DMS79 (cell line): ENCODE data around the gene DOCK10.

Experiments
- DNase-seq: peaks from one replicate; lab custom pipeline; 2025; lab: John Stamatoyannopoulos, UW

The DOCK10 gene

GRCh38 chr2:224881846-224882245 is 160.4 kb downstream of the DOCK10 start:
- no peak for DNase-seq

- no peak for DNase-seq
Measured at GRCh38 chr2:224876522-224876921, 165.7 kb downstream of the DOCK10 start.

- no peak for DNase-seq
Measured at GRCh38 chr2:224875841-224876240, 166.4 kb downstream of the DOCK10 start.

- DNase-seq, result no peak
Measured at GRCh38 chr2:224875153-224875552, 167.1 kb downstream of the DOCK10 start.

- DNase-seq, result no peak
Measured at GRCh38 chr2:224871813-224872212, 170.5 kb downstream of the DOCK10 start.

GRCh38 chr2:224870341-224870740 is 171.9 kb downstream of the DOCK10 start:
- no peak for DNase-seq

- DNase-seq, result no peak
Measured at GRCh38 chr2:224869601-224870233, 172.6 kb downstream of the DOCK10 start.

- no peak for DNase-seq
Measured at GRCh38 chr2:224865016-224865415, 177.3 kb downstream of the DOCK10 start.

GRCh38 chr2:224861266-224861665 is 181.0 kb downstream of the DOCK10 start:
- no peak for DNase-seq

GRCh38 chr2:224860786-224861185 is 181.5 kb downstream of the DOCK10 start:
- DNase-seq, result no peak

- no peak for DNase-seq
Measured at GRCh38 chr2:224851811-224852210, 190.5 kb downstream of the DOCK10 start.

- DNase-seq, result no peak
Measured at GRCh38 chr2:224850081-224850480, 192.2 kb downstream of the DOCK10 start.

GRCh38 chr2:224849264-224849663 is 193.0 kb downstream of the DOCK10 start:
- no peak for DNase-seq

GRCh38 chr2:224847961-224848850 is 194.1 kb downstream of the DOCK10 start:
- DNase-seq, result no peak

- no peak for DNase-seq
Measured at GRCh38 chr2:224847381-224847780, 194.9 kb downstream of the DOCK10 start.

- DNase-seq, result no peak
Measured at GRCh38 chr2:224846686-224847085, 195.6 kb downstream of the DOCK10 start.

- no peak for DNase-seq
Measured at GRCh38 chr2:224846161-224846560, 196.1 kb downstream of the DOCK10 start.

- no peak for DNase-seq
Measured at GRCh38 chr2:224843141-224843540, 199.1 kb downstream of the DOCK10 start.

GRCh38 chr2:224841910-224842309 is 200.4 kb downstream of the DOCK10 start:
- no peak for DNase-seq

- no peak for DNase-seq
Measured at GRCh38 chr2:224838335-224838734, 203.9 kb downstream of the DOCK10 start.

GRCh38 chr2:224837558-224837957 is 204.7 kb downstream of the DOCK10 start:
- DNase-seq, result no peak

- DNase-seq, result no peak
Measured at GRCh38 chr2:224837066-224837465, 205.2 kb downstream of the DOCK10 start.

GRCh38 chr2:224836263-224836662 is 206.0 kb downstream of the DOCK10 start:
- no peak for DNase-seq
